HG03139 (cell line): ENCODE measurements around the gene ANG.

Experiments
- ATAC-seq: cut with Tn5 transposase; IDR thresholded peaks from one replicate; pipeline ENCODE4 v1.9.1; 2021; ENCODE audit not compliant: unreplicated experiment

ANG gene

GRCh38 chr14:20742132-20742531 is 53.6 kb downstream of the ANG start:
- no peak for ATAC-seq

GRCh38 chr14:20743556-20743955 is 55.0 kb downstream of the ANG start:
- no peak for ATAC-seq
